Lower lobe of right lung (tissue), 2 donors: Measurements from ENCODE around the gene STK32B. TPM values are rescaled to one million over a fixed set of nuclear protein-coding genes. Genes with fewer than 3 reads are reported as not detected.

Experiments used
- ATAC-seq, 2 donors: fragments of 200-7000 bp; cut with Tn5 transposase; one replicate each; pipeline ENCODE4 v1.9.1; 2020 to 2022; ENCODE audit warnings: mild to moderate bottlenecking in 2 of 2, moderate library complexity in 2 of 2
- DNase-seq: peaks from one replicate; pipeline ENCODE4 v3.0.0-alpha.2; 2020
- H3K27ac ChIP-seq: fragments of 200-600 bp; one replicate; pipeline ENCODE4 v1.8.0; 2022
- H3K27me3 ChIP-seq: fragments of 200-600 bp; one replicate; pipeline ENCODE4 v1.8.0; 2022; ENCODE audit warnings: low read depth
- H3K36me3 ChIP-seq: fragments of 200-600 bp; one replicate; pipeline ENCODE4 v1.8.0; 2022; ENCODE audit warnings: mild to moderate bottlenecking
- H3K4me1 ChIP-seq: fragments of 200-600 bp; one replicate; pipeline ENCODE4 v1.8.0; 2022
- H3K4me3 ChIP-seq: fragments of 200-600 bp; one replicate; pipeline ENCODE4 v1.8.0; 2022; ENCODE audit warnings: mild to moderate bottlenecking
- H3K9me3 ChIP-seq: fragments of 200-600 bp; one replicate; pipeline ENCODE4 v1.8.0; 2022
- CTCF ChIP-seq: fragments of 200-600 bp; IDR thresholded peaks from one replicate; pipeline ENCODE4 v1.8.0; 2022; ENCODE audit warnings: antibody characterized with exemption, mild to moderate bottlenecking
- intact Hi-C: fragments of 100-400 bp; cut with DNase I; formaldehyde crosslinking; loops from one replicate; pipeline ENCODE4 v1.11.0; 2022
- total RNA-seq: library from RNA; stranded (reverse); fragmentation: NEBNext Ultra II Directional; extraction: Animal tissue kit (Norgen Biotek cat#: 25700); gene quantifications from one replicate; pipeline ENCODE4 v1.2.1, GENCODE V29; 2021
- donor health status: DM: no; HTN: yes; CAD: no; lungs with severe emphysema.

The STK32B gene
- total RNA-seq, 1 donor from 2014 or later: 1.3 TPM

GRCh38 chr4:5547651-5548249, 496.5 kb downstream of the STK32B start:
- no peak overlapping the region for H3K27ac ChIP-seq
- no peaks in the 10 kb centered on the region for H3K4me1 ChIP-seq
- H3K4me3 ChIP-seq: no peak overlapping the region
- H3K9me3 ChIP-seq: no peaks in the 10 kb centered on the region
- no peaks in the 10 kb centered on the region for H3K36me3 ChIP-seq
- ATAC-seq (no peak), DNase-seq (no peak)
- no peaks in the 10 kb centered on the region for H3K27me3 ChIP-seq
- no peak for TF ChIP-seq CTCF
- intact Hi-C loops: no loop called here

Other genes starting within 250 kb of the STK32B start
- 2.1 TPM for gene MSX1, start 191.8 kb upstream of the STK32B start, total RNA-seq
- gene CYTL1, start 32.0 kb upstream of the STK32B start, total RNA-seq: 1.4 TPM